ENCODE results near the gene MIPOL1. TPM values are rescaled to one million over a fixed set of nuclear protein-coding genes. Genes with fewer than 3 reads are reported as not detected.

The MIPOL1 gene
- total and polyA plus RNA-seq, 2 of the 13 experiments (the other 11 are each of a cell fraction or from before 2014, with no cell fraction given), result 8.6 to 34.2 TPM

DNA sequence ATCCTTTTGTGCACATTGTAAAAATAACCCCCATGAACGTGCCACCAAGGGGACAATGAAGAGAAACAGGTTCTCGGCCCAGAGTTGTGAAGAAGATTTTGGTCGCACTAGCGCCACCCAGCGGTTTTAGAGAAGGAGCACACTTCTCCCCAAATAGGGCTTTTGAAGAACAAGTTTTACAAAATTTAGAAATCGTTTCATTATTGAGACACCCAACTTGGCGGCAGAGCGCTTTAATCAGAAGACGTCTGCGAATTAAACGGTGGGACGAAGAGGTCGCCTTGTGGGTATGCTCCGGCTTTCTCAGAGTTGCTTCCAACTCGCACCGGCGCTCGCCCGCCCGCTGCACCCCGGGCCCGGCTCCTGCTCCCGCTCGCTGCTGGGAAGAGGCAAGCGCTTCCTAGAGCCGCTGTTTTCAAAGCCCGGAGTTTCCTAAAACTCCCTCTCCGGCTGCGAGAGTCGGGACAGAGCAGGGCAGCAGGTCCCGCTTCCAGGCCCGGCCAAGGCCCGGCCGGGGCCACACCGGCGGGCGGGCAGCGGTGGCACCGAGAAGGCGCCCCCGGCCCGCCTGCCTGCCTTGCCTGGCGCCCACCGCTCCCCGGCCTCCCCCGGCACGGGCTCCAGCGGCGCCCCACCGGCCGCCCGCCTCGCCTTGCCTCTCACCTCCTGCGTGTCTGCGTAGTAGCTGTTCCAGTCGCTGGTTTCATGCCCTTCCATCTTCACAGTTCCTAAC is 396.7 kb downstream of the MIPOL1 start (continued):
- peak; percentile 36 for TF ChIP-seq ZNF691 (CRISPR knock-in tag; IDR thresholded peaks at IDR 0.05; ENCODE audit: borderline replicate concordance, low read depth)
- TF ChIP-seq ZKSCAN1 (IDR thresholded peaks at IDR 0.05; ENCODE audit: low read length), result no peak
- TF ChIP-seq SATB2 (CRISPR knock-in tag; IDR thresholded peaks at IDR 0.05), result no peak
- TF ChIP-seq AHR (CRISPR knock-in tag; IDR thresholded peaks at IDR 0.05), result peak; percentile 62
- no peak for TF ChIP-seq SCMH1 (CRISPR knock-in tag; IDR thresholded peaks at IDR 0.05; ENCODE audit: borderline replicate concordance)
- peak; percentile 91; the same call in 1 of the 2 replicates for TF ChIP-seq HOXA5 (CRISPR knock-in tag; IDR thresholded peaks at IDR 0.05)
- TF ChIP-seq AGO2 (optimal IDR thresholded peaks at IDR 0.05; ENCODE audit: low read depth, low read length), result peak; percentile 85
- TF ChIP-seq RBFOX2 (IDR thresholded peaks at IDR 0.05; ENCODE audit: low read depth, low read length), result no peak
- TF ChIP-seq, protein P1, sequence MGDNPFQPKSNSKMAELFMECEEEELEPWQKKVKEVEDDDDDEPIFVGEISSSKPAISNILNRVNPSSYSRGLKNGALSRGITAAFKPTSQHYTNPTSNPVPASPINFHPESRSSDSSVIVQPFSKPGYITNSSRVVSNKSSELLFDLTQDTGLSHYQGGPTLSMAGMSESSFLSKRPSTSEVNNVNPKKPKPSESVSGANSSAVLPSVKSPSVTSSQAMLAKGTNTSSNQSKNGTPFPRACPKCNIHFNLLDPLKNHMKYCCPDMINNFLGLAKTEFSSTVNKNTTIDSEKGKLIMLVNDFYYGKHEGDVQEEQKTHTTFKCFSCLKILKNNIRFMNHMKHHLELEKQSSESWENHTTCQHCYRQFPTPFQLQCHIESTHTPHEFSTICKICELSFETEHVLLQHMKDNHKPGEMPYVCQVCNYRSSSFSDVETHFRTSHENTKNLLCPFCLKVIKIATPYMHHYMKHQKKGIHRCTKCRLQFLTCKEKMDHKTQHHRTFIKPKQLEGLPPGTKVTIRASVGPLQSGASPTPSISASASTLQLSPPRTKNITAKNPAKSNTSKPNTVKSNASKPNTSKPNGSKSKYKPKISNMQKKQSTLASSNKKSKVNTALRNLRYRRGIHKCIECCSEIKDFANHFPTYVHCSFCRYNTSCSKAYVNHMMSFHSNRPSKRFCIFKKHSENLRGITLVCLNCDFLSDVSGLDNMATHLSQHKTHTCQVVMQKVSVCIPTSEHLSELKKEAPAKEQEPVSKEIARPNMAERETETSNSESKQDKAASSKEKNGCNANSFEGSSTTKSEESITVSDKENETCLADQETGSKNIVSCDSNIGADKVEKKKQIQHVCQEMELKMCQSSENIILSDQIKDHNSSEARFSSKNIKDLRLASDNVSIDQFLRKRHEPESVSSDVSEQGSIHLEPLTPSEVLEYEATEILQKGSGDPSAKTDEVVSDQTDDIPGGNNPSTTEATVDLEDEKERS (CRISPR knock-in tag; IDR thresholded peaks at IDR 0.05), result peak; percentile 69; the same call in 1 of the 2 replicates
- TF ChIP-seq, protein P2, sequence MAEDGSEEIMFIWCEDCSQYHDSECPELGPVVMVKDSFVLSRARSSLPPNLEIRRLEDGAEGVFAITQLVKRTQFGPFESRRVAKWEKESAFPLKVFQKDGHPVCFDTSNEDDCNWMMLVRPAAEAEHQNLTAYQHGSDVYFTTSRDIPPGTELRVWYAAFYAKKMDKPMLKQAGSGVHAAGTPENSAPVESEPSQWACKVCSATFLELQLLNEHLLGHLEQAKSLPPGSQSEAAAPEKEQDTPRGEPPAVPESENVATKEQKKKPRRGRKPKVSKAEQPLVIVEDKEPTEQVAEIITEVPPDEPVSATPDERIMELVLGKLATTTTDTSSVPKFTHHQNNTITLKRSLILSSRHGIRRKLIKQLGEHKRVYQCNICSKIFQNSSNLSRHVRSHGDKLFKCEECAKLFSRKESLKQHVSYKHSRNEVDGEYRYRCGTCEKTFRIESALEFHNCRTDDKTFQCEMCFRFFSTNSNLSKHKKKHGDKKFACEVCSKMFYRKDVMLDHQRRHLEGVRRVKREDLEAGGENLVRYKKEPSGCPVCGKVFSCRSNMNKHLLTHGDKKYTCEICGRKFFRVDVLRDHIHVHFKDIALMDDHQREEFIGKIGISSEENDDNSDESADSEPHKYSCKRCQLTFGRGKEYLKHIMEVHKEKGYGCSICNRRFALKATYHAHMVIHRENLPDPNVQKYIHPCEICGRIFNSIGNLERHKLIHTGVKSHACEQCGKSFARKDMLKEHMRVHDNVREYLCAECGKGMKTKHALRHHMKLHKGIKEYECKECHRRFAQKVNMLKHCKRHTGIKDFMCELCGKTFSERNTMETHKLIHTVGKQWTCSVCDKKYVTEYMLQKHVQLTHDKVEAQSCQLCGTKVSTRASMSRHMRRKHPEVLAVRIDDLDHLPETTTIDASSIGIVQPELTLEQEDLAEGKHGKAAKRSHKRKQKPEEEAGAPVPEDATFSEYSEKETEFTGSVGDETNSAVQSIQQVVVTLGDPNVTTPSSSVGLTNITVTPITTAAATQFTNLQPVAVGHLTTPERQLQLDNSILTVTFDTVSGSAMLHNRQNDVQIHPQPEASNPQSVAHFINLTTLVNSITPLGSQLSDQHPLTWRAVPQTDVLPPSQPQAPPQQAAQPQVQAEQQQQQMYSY (CRISPR knock-in tag; IDR thresholded peaks at IDR 0.05), result peak; percentile 50; the same call in 1 of the 2 replicates
- TF ChIP-seq JDP2 (CRISPR knock-in tag; IDR thresholded peaks at IDR 0.05; ENCODE audit: borderline replicate concordance), result no peak
- TF ChIP-seq ZNF720 (CRISPR knock-in tag; IDR thresholded peaks at IDR 0.05), result no peak
- TF ChIP-seq ZNF557 (CRISPR knock-in tag; IDR thresholded peaks at IDR 0.05), result peak; percentile 84; the same call in 1 of the 2 replicates
- TF ChIP-seq, protein P3, sequence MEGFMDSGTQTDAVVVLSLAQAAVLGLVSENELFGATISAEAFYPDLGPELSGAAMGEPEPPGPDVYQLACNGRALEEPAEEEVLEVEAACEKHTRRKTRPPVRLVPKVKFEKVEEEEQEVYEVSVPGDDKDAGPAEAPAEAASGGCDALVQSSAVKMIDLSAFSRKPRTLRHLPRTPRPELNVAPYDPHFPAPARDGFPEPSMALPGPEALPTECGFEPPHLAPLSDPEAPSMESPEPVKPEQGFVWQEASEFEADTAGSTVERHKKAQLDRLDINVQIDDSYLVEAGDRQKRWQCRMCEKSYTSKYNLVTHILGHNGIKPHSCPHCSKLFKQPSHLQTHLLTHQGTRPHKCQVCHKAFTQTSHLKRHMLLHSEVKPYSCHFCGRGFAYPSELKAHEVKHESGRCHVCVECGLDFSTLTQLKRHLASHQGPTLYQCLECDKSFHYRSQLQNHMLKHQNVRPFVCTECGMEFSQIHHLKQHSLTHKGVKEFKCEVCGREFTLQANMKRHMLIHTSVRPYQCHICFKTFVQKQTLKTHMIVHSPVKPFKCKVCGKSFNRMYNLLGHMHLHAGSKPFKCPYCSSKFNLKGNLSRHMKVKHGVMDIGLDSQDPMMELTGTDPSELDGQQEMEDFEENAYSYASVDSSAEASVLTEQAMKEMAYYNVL (CRISPR knock-in tag; IDR thresholded peaks at IDR 0.05; ENCODE audit: borderline replicate concordance), result peak; percentile 77; the same call in 1 of the 2 replicates
- no peak for TF ChIP-seq ZNF530 (CRISPR knock-in tag; IDR thresholded peaks at IDR 0.05; ENCODE audit: low read depth)
- peak; percentile 64 for TF ChIP-seq HDAC2 (CRISPR knock-in tag; IDR thresholded peaks at IDR 0.05)
- no peak for TF ChIP-seq ZNF572 (CRISPR knock-in tag; IDR thresholded peaks at IDR 0.05)
- TF ChIP-seq ELF3 (CRISPR knock-in tag; IDR thresholded peaks at IDR 0.05), result peak; percentile 51; the same call in 1 of the 2 replicates
- TF ChIP-seq REXO4 (CRISPR knock-in tag; IDR thresholded peaks at IDR 0.05; ENCODE audit: borderline replicate concordance), result no peak
- no peak for TF ChIP-seq KAT2B (IDR thresholded peaks at IDR 0.05; ENCODE audit: borderline replicate concordance, low read depth, low read length)
- TF ChIP-seq TBX3 (IDR thresholded peaks at IDR 0.05; ENCODE audit: borderline replicate concordance), result no peak
